Common myeloid progenitor, CD34-positive (primary cell): ENCODE data around the gene CBX3.
"Not testable (repeated sequence)": the region's sequence is repeated elsewhere in the genome, so short reads cannot be mapped to it uniquely, and the experiment has no call there.

Experiments
- CTCF ChIA-PET: fragments of 350-600 bp; sonication (Branson Sonifier 250); formaldehyde crosslinking; loops from one replicate; lab custom pipeline; 2021; ENCODE audit warnings: antibody characterized with exemption; lab: Charles Lee
- POLR2A ChIA-PET: fragments of 350-600 bp; sonication (Branson Sonifier 250); formaldehyde crosslinking; loops from one replicate; lab custom pipeline; 2021; ENCODE audit warnings: antibody characterized with exemption; lab: Charles Lee
- DNase-seq, 3 donors: peaks; one replicate each; pipeline versions ENCODE4 v3.0.0 to v3.0.0-alpha.2; 2013
- H3K27ac ChIP-seq, 2 experiments: 1 replicate in 1 of 2; 2 replicates in 1 of 2; pipeline ENCODE4 v1.7.0; 2013; ENCODE audit warnings: inconsistent platforms in 2 of 2, low read length in 2 of 2, mild to moderate bottlenecking in 2 of 2, low read depth in 1 of 2, moderate library complexity in 1 of 2; ENCODE audit not compliant: severe bottlenecking in 2 of 2, insufficient read depth in 1 of 2, poor library complexity in 1 of 2
- H3K27me3 ChIP-seq, 5 experiments: replicated peaks in 2 of 5; 1 replicate in 3 of 5; 2 replicates in 2 of 5; pipeline versions ENCODE4 v1.6.1 to v1.7.0; 2013; ENCODE audit warnings: low read length in 4 of 5, mild to moderate bottlenecking in 2 of 5, moderate library complexity in 2 of 5, inconsistent platforms in 1 of 5; ENCODE audit not compliant: insufficient read depth in 5 of 5, control insufficient read depth in 4 of 5
- H3K36me3 ChIP-seq, 4 experiments: 1 replicate in 2 of 4; 2 replicates in 2 of 4; pipeline versions ENCODE4 v1.6.1 to v1.7.0; 2013; ENCODE audit warnings: low read length in 3 of 4, control low read depth in 1 of 4, mild to moderate bottlenecking in 1 of 4; ENCODE audit not compliant: control insufficient read depth in 4 of 4, insufficient read depth in 4 of 4
- H3K4me1 ChIP-seq, 4 experiments: 1 replicate in 3 of 4; 2 replicates in 1 of 4; pipeline versions ENCODE4 v1.6.1 to v1.7.1; 2013; ENCODE audit warnings: low read length in 3 of 4, mild to moderate bottlenecking in 3 of 4, control low read depth in 1 of 4, inconsistent platforms in 1 of 4, moderate library complexity in 1 of 4; ENCODE audit not compliant: control insufficient read depth in 4 of 4, insufficient read depth in 4 of 4; ENCODE audit errors: control extremely low read depth in 1 of 4
- H3K4me3 ChIP-seq, 7 experiments: 1 replicate in 4 of 7; 2 replicates in 3 of 7; pipeline versions ENCODE4 v1.5.1 to v1.7.0; 2013; ENCODE audit warnings: mild to moderate bottlenecking in 7 of 7, low read length in 6 of 7, moderate library complexity in 6 of 7, inconsistent platforms in 2 of 7, low read depth in 2 of 7, control low read depth in 1 of 7; ENCODE audit not compliant: insufficient read depth in 4 of 7, control insufficient read depth in 1 of 7; ENCODE audit errors: extremely low read depth in 1 of 7
- H3K9me3 ChIP-seq, 5 experiments: 1 replicate in 4 of 5; 2 replicates in 1 of 5; pipeline versions ENCODE4 v1.6.1 to v1.7.1; 2013; ENCODE audit warnings: low read length in 4 of 5, mild to moderate bottlenecking in 2 of 5, inconsistent platforms in 1 of 5, low read depth in 1 of 5, moderate library complexity in 1 of 5; ENCODE audit not compliant: control insufficient read depth in 4 of 5, insufficient read depth in 2 of 5; ENCODE audit errors: control extremely low read depth in 1 of 5
- WGBS: methylation state at CpG from one replicate; pipeline ENCODE4 v1.1.5; 2013; ENCODE audit not compliant: insufficient coverage; 5-methylcytosine and 5-hydroxymethylcytosine counted together

Gene CBX3

DNA sequence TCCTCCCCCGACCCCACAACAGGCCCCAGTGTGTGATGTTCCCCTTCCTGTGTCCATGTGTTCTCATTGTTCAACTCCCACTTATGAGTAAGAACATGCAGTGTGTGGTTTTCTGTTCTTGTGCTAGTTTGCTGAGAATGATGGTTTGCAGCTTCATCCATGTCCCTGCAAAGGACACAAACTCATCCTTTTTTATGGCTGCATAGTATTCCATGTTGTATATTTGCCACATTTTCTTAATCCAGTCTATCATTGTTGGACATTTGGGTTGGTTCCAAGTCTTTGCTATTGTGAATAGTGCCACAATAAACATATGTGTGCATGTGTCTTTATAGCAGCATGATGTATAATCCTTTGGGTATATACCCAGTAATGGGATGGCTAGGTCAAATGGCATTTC, 37.7 kb upstream of the CBX3 start:
- 67% methylated on average over 1 of the region's 1 CpG for WGBS
- POLR2A ChIA-PET: interaction anchor here (0.6 kb wide), 2 partner anchors 11 to 29 kb away, joined by 3 to 5 read pairs; no protein-coding TSS in a partner anchor
- H3K4me3 ChIP-seq, H3K27ac ChIP-seq, CTCF ChIA-PET, H3K36me3 ChIP-seq, H3K9me3 ChIP-seq, H3K27me3 ChIP-seq, DNase-seq: not testable (repeated sequence)
- peaks cover 2 to 18% (median 10%) of the 10 kb centered on the region in 4 experiments for H3K4me1 ChIP-seq

- Histone ChIP-seq H3K4me1 (peaks cover 2 to 12% (median 8%) of the 10 kb centered on the region in 4 experiments), H3K27ac (no peak overlapping the region), H3K36me3 (peaks cover 0 to 3% (median 1%) of the 10 kb centered on the region in 4 experiments), H3K9me3 (no peaks in the 10 kb centered on the region), H3K27me3 (no peaks in the 10 kb centered on the region), H3K4me3 (no peak overlapping the region)
- ChIA-PET CTCF (interaction anchor here (0.8 to 1.6 kb wide), 5 partner anchors 9 to 75 kb away, joined by 3 to 6 read pairs (median 3); no protein-coding TSS in a partner anchor), POLR2A (interaction anchor here (0.6 to 2.1 kb wide), 2 partner anchors 9 to 1019 kb away, joined by 3 to 8 read pairs; partner anchors contain the start of gene HOXA11)
- WGBS: 92% methylated on average over 8 of the region's 9 CpGs
- DNase-seq: peak in 1 of 3 donors; percentile 21
Measured at GRCh38 chr7:26165950-26166683, 35.4 kb upstream of the CBX3 start.

- H3K9me3 ChIP-seq: peaks cover 0 to 1% (median 0%) of the 10 kb centered on the region in 5 experiments
- ChIA-PET CTCF (interaction anchor here (0.8 to 1.6 kb wide), 5 partner anchors 10 to 75 kb away, joined by 3 to 6 read pairs (median 4); no protein-coding TSS in a partner anchor), POLR2A (interaction anchor here (0.6 to 2.1 kb wide), 2 partner anchors 10 to 1018 kb away, joined by 3 to 8 read pairs; partner anchors contain the start of gene HOXA11)
- H3K27me3 ChIP-seq: no peaks in the 10 kb centered on the region
- no peak overlapping the region for H3K27ac ChIP-seq
- H3K4me1 ChIP-seq: peaks cover 2 to 12% (median 8%) of the 10 kb centered on the region in 4 experiments
- H3K4me3 ChIP-seq: no peak overlapping the region
- 92% methylated on average over 4 of the region's 5 CpGs for WGBS
- peaks cover 0 to 7% (median 4%) of the 10 kb centered on the region in 4 experiments for H3K36me3 ChIP-seq
- no peak for DNase-seq
Measured at GRCh38 chr7:26166684-26167266, 34.8 kb upstream of the CBX3 start.

GRCh38 chr7:26167303-26167934, 34.1 kb upstream of the CBX3 start:
- H3K4me1 ChIP-seq: peaks cover 2 to 11% (median 8%) of the 10 kb centered on the region in 4 experiments
- ChIA-PET POLR2A (interaction anchor here (2.1 kb wide), 1 partner anchor 10 kb away, joined by 8 read pairs; no protein-coding TSS in a partner anchor), CTCF (interaction anchor here (1.0 to 1.2 kb wide), 2 partner anchors 15 to 30 kb away, joined by 3 to 4 read pairs; no protein-coding TSS in a partner anchor)
- H3K27me3 ChIP-seq: no peaks in the 10 kb centered on the region
- WGBS: no CpG with 5 or more reads among the region's 3 CpGs
- no peak overlapping the region for H3K4me3 ChIP-seq
- H3K36me3 ChIP-seq: peaks cover 0 to 11% (median 5%) of the 10 kb centered on the region in 4 experiments
- peak in 2 of 3 donors; percentile 40 to 48 for DNase-seq
- H3K9me3 ChIP-seq: peaks cover 0 to 3% (median 0%) of the 10 kb centered on the region in 5 experiments
- no peak overlapping the region for H3K27ac ChIP-seq

DNA sequence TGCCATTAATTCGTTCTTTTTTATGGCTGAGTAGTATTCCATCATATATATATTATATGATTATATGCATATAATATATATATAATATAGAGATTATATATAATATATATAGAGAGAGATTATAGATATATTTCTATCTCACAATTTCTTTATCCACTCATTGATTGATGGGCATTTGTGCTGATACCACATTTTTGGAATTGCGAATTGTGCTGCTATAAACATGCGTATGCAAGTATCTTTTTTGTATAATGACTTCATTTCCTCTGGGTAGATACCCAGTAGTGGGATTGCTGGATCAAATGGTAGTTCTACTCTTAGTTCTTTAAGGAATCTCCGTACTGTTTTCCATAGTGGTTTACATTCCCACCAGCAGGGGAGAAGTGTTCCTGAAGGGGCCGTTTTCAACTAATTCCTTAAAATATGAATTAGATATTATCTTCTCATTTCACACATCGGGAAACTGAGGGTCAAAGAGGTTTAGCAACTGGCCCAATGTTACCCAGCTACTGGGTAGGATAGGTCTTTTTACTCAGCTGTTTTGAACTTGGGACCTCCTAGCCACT, 33.0 kb upstream of the CBX3 start:
- CTCF ChIA-PET: no interaction called here

GRCh38 chr7:26169271-26169670, 32.3 kb upstream of the CBX3 start:
- Histone ChIP-seq H3K27me3 (no peaks in the 10 kb centered on the region), H3K4me1 (peaks cover 2 to 11% (median 8%) of the 10 kb centered on the region in 4 experiments), H3K27ac (no peak overlapping the region), H3K9me3 (peaks cover 0 to 3% (median 0%) of the 10 kb centered on the region in 5 experiments), H3K36me3 (peaks cover 0 to 11% (median 5%) of the 10 kb centered on the region in 4 experiments), H3K4me3 (no peak overlapping the region)
- no peak for DNase-seq
- POLR2A ChIA-PET: no interaction called here
- CTCF ChIA-PET: no interaction called here
- WGBS: 81% methylated on average over 2 of the region's 3 CpGs

More for the DNA sequence above, 33.0 kb upstream of the CBX3 start:
- Histone ChIP-seq H3K9me3 (peaks cover 0 to 3% (median 0%) of the 10 kb centered on the region in 5 experiments), H3K4me1 (peaks cover 2 to 11% (median 8%) of the 10 kb centered on the region in 4 experiments), H3K27me3 (no peaks in the 10 kb centered on the region), H3K4me3 (no peak overlapping the region), H3K36me3 (peaks cover 0 to 11% (median 5%) of the 10 kb centered on the region in 4 experiments), H3K27ac (no peak overlapping the region)
- DNase-seq: no peak
- WGBS: 100% methylated on average over 1 of the region's 6 CpGs
- POLR2A ChIA-PET: no interaction called here
